GM23248 (cell line): Measurements from ENCODE around the gene SBF2. TPM values are rescaled to one million over a fixed set of nuclear protein-coding genes. Genes with fewer than 3 reads are reported as not detected.

Experiments
- DNase-seq: peaks from one replicate; pipeline ENCODE4 v3.0.0-alpha.2; 2015
- H2AFZ ChIP-seq: fragments of 200-600 bp; sonication (generic); 2 replicates; pipeline ENCODE4 v1.6.1; 2016; ENCODE audit warnings: antibody characterized with exemption
- H3F3A ChIP-seq: fragments of 200-600 bp; sonication (generic); 2 replicates; pipeline ENCODE4 v1.6.1; 2016; ENCODE audit warnings: mild to moderate bottlenecking, antibody characterized with exemption, mixed run types; ENCODE audit not compliant: insufficient read depth
- H3K27ac ChIP-seq: fragments of 200-600 bp; sonication (generic); 2 replicates; pipeline ENCODE4 v1.5.1; 2016; ENCODE audit warnings: mild to moderate bottlenecking
- H3K27me3 ChIP-seq: fragments of 200-600 bp; sonication (generic); replicated peaks from 2 replicates; pipeline ENCODE4 v1.6.1; 2016; ENCODE audit warnings: mild to moderate bottlenecking; ENCODE audit not compliant: insufficient read depth
- H3K36me3 ChIP-seq: fragments of 200-600 bp; sonication (generic); 2 replicates; pipeline ENCODE4 v1.6.1; 2016; ENCODE audit warnings: low read depth, mild to moderate bottlenecking
- H3K4me1 ChIP-seq: fragments of 200-600 bp; sonication (generic); 2 replicates; pipeline ENCODE4 v1.6.1; 2016; ENCODE audit warnings: mild to moderate bottlenecking; ENCODE audit not compliant: insufficient read depth
- H3K4me2 ChIP-seq: fragments of 200-600 bp; sonication (generic); one replicate; pipeline ENCODE4 v1.6.1; 2016; ENCODE audit warnings: mild to moderate bottlenecking; ENCODE audit not compliant: unreplicated experiment
- H3K4me3 ChIP-seq: fragments of 200-600 bp; sonication (generic); 2 replicates; pipeline ENCODE4 v1.5.1; 2016; ENCODE audit warnings: mild to moderate bottlenecking
- H3K79me2 ChIP-seq: fragments of 200-600 bp; sonication (generic); 2 replicates; pipeline ENCODE4 v1.6.1; 2016; ENCODE audit warnings: mild to moderate bottlenecking; ENCODE audit not compliant: insufficient read depth
- H3K9ac ChIP-seq: fragments of 200-600 bp; sonication (generic); 2 replicates; pipeline ENCODE4 v1.6.1; 2016; ENCODE audit warnings: mild to moderate bottlenecking
- H3K9me2 ChIP-seq: fragments of 200-600 bp; sonication (generic); 2 replicates; pipeline ENCODE4 v1.6.1; 2016; ENCODE audit warnings: mixed run types, mild to moderate bottlenecking, moderate library complexity; ENCODE audit not compliant: insufficient read depth
- H3K9me3 ChIP-seq: fragments of 200-600 bp; sonication (generic); one replicate; pipeline ENCODE4 v1.6.1; 2017; ENCODE audit warnings: low read depth
- H4K20me1 ChIP-seq: fragments of 200-600 bp; sonication (generic); 2 replicates; pipeline ENCODE4 v1.6.0; 2016; ENCODE audit not compliant: insufficient read depth
- EZH2 ChIP-seq: fragments of 200-600 bp; sonication (generic); IDR thresholded peaks from 2 replicates; pipeline ENCODE4 v1.6.1; 2018; ENCODE audit warnings: antibody characterized with exemption, mild to moderate bottlenecking; ENCODE audit not compliant: insufficient read depth, poor library complexity, severe bottlenecking
- EZH2phosphoT487 ChIP-seq: fragments of 200-600 bp; sonication (generic); IDR thresholded peaks from 2 replicates; pipeline ENCODE4 v1.6.1; 2018; ENCODE audit warnings: antibody characterized with exemption, moderate library complexity, mild to moderate bottlenecking, low read depth; ENCODE audit not compliant: insufficient read depth
- WGBS, 2 experiments: methylation state at CpG; one replicate each; pipeline ENCODE4 v1.1.6; 2015 to 2017; ENCODE audit warnings: low lambda C conversion rate in 2 of 2, low coverage in 1 of 2; ENCODE audit errors: missing lambda C conversion rate in 2 of 2; 5-methylcytosine and 5-hydroxymethylcytosine counted together
- in situ Hi-C: fragments of 300-500 bp; cut with MboI; formaldehyde crosslinking; loops from 2 replicates; pipeline ENCODE4 v1.15.0; 2020
- polyA plus RNA-seq: library from polyadenylated mRNA; unstranded; fragments of >200 nt; fragmentation: Nextera tagmentation; extraction: Ambion mirVana; gene quantifications from 2 replicates; pipeline ENCODE4 v1.2.1, GENCODE V29; 2016
- small RNA-seq: library from RNA; depleted of rRNA; stranded (forward); fragments of <200 nt; gene quantifications from one replicate; pipeline ENCODE3, GENCODE V24; 2014; ENCODE audit warnings: low read depth, low replicate concordance
- total RNA-seq: library from RNA; depleted of rRNA; stranded (reverse); fragments of >200 nt; shearing (Covaris generic); gene quantifications from 2 replicates; pipeline ENCODE4 v1.2.3, GENCODE V29; 2014; rRNA removed

The SBF2 gene
- total and polyA plus RNA-seq, 2 experiments from 2014 or later, result 21.9 to 32.7 TPM

DNA sequence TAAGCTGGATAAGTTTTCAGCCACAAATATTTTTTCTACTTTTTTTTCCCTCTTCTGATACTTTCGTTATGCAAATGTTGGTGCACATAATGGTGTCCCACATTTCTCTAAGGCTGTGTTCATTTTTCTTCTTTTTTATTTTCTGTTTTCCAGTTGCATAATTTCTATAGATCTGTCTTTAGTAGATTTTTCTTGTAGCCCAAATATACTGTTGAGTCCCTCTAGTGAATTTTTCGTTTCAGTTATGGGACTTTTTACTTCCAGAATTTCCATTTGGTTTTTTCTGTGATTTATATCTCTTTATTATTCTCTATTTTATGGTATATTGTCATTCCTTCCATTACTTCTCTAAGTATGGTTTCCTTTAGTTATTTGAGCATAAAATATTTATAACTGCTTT lies 558.1 kb downstream of the SBF2 start:
- in situ Hi-C loops, result no loop called here
- no peak for TF ChIP-seq EZH2phosphoT487
- no peak for TF ChIP-seq EZH2

GRCh38 chr11:9735236-9735635 lies 558.8 kb downstream of the SBF2 start:
- TF ChIP-seq EZH2, result no peak
- TF ChIP-seq EZH2phosphoT487, result no peak

More for the DNA sequence above, 558.1 kb downstream of the SBF2 start:
- H4K20me1 ChIP-seq, result no peaks in the 10 kb centered on the region
- no peak overlapping the region for H3K4me2 ChIP-seq
- DNase-seq, result no peak
- H3K36me3 ChIP-seq, result peaks cover 62% of the 10 kb centered on the region
- peaks cover 54% of the 10 kb centered on the region for H3K79me2 ChIP-seq
- WGBS, 2 experiments, result 93 to 100% methylated on average over 2 of the region's 2 CpGs
- no peak overlapping the region for H3K4me3 ChIP-seq
- H3K9me2 ChIP-seq, result no peaks in the 10 kb centered on the region
- no peaks in the 10 kb centered on the region for H3K27me3 ChIP-seq
- no peaks in the 10 kb centered on the region for H3K4me1 ChIP-seq
- H3K9ac ChIP-seq, result no peak overlapping the region
- H3K27ac ChIP-seq, result no peak overlapping the region
- H2AFZ ChIP-seq, result no peak overlapping the region
- H3F3A ChIP-seq, result no peaks in the 10 kb centered on the region
- H3K9me3 ChIP-seq, result no peaks in the 10 kb centered on the region

DNA sequence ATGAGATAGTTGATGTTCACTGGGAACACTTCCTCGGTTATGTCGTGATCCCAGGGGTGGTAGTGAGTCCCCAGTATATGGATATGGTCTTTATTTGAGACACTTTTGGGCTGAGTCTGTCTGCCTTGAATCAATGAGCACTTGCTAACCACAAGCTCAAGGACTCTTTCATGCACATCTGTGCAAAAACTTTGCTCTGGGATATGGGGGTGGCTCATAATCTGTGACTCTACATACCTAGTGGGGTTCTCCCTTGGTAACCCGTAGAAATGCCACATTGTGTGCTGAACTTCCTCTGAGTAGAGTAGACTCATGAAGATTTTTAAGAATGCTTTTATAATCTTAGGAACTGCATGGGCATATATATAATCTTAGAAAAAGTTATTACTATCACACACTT lies 560.8 kb downstream of the SBF2 start:
- Histone ChIP-seq H3K79me2 (peaks cover 61% of the 10 kb centered on the region), H3K4me1 (no peaks in the 10 kb centered on the region), H3K36me3 (peaks cover 62% of the 10 kb centered on the region), H3F3A (no peaks in the 10 kb centered on the region), H3K9me2 (no peaks in the 10 kb centered on the region), H3K4me2 (no peak overlapping the region), H3K9me3 (no peaks in the 10 kb centered on the region), H3K27ac (no peak overlapping the region), H3K4me3 (no peak overlapping the region), H4K20me1 (no peaks in the 10 kb centered on the region), H3K9ac (no peak overlapping the region), H2AFZ (no peak overlapping the region), H3K27me3 (no peaks in the 10 kb centered on the region)
- TF ChIP-seq EZH2, result no peak
- no peak for TF ChIP-seq EZH2phosphoT487
- DNase-seq, result no peak
- in situ Hi-C loops, result no loop called here
- WGBS, 2 experiments, result 97 to 99% methylated on average over 3 of the region's 3 CpGs

More at GRCh38 chr11:9735236-9735635, 558.8 kb downstream of the SBF2 start:
- Histone ChIP-seq H3K36me3 (peaks cover 61% of the 10 kb centered on the region), H3K9me3 (no peaks in the 10 kb centered on the region), H3K4me1 (no peaks in the 10 kb centered on the region), H4K20me1 (no peaks in the 10 kb centered on the region), H3K9me2 (no peaks in the 10 kb centered on the region), H3K27me3 (no peaks in the 10 kb centered on the region), H3K27ac (no peak overlapping the region), H3K79me2 (peaks cover 61% of the 10 kb centered on the region), H3K4me2 (no peak overlapping the region), H3F3A (no peaks in the 10 kb centered on the region), H2AFZ (no peak overlapping the region), H3K9ac (no peak overlapping the region), H3K4me3 (no peak overlapping the region)
- in situ Hi-C loops, result no loop called here
- no peak for DNase-seq
- WGBS, 2 experiments, result 95 to 98% methylated on average over 3 of the region's 3 CpGs

DNA sequence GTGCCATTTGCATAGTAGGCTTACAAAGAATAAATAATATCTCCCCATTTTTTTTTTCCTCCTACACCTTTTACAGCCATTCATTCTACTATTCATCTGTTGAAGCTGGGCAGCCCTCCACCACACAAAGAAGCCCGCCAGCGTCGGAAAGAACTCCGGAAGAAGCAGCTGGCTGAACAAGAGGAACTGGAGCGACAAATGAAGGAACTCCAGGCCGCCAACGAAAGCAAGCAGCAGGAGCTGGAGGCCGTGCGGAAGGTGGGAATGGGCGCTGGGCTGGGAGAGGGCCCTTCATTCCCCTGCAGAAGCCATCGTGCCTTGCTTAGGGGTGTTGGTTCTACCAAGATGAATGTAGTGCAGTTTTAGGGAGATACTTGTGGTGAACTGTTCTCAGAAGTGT lies 561.6 kb downstream of the SBF2 start:
- Histone ChIP-seq H3K4me1 (no peaks in the 10 kb centered on the region), H3K36me3 (peaks cover 65% of the 10 kb centered on the region), H3K79me2 (peaks cover 68% of the 10 kb centered on the region), H3K9me2 (no peaks in the 10 kb centered on the region), H3K9ac (no peak overlapping the region), H3K27ac (no peak overlapping the region), H4K20me1 (no peaks in the 10 kb centered on the region), H3K4me2 (no peak overlapping the region), H2AFZ (no peak overlapping the region), H3F3A (peaks cover 7% of the 10 kb centered on the region; the same call in 1 of the 2 replicates), H3K9me3 (no peaks in the 10 kb centered on the region), H3K27me3 (no peaks in the 10 kb centered on the region), H3K4me3 (no peak overlapping the region)
- no peak for DNase-seq
- 87 to 93% methylated on average over 11 of the region's 11 CpGs for WGBS, 2 experiments
- TF ChIP-seq EZH2, result no peak
- TF ChIP-seq EZH2phosphoT487, result no peak
- in situ Hi-C loops, result no loop called here

DNA sequence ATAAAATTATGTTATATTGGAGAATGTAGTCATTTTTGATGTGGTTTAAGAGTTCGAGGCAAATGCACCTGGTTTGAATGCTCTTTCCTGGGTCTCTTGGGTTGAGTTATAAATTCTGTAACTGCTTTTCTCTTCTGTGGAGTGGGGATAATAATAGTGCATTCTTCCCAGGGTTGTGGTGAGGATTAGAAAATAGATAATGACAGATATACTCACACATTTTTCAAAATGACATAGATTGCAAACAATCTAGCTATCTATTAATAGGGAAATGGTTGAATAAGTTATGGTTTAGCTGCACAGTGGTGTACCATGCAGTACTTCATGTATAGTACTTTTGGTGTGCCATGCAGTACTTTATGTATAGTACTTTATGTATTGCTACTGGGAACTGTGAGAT lies 562.8 kb downstream of the SBF2 start:
- in situ Hi-C loops, result no loop called here
- Histone ChIP-seq H3K27me3 (no peaks in the 10 kb centered on the region), H3K4me1 (peaks cover 8% of the 10 kb centered on the region), H3K27ac (no peak overlapping the region), H4K20me1 (no peaks in the 10 kb centered on the region), H3K9ac (no peak overlapping the region), H3K4me3 (no peak overlapping the region), H3K9me2 (no peaks in the 10 kb centered on the region), H2AFZ (no peak overlapping the region), H3K9me3 (no peaks in the 10 kb centered on the region), H3F3A (peaks cover 18% of the 10 kb centered on the region; the same call in 1 of the 2 replicates), H3K36me3 (peaks cover 63% of the 10 kb centered on the region), H3K4me2 (no peak overlapping the region), H3K79me2 (peaks cover 61% of the 10 kb centered on the region)
- DNase-seq, result no peak
- 65 to 66% methylated on average over 1 of the region's 1 CpG for WGBS, 2 experiments
- TF ChIP-seq EZH2 (no peak), EZH2phosphoT487 (no peak)

Small RNAs within 50 kb of the gene (small RNA-seq; reads per million reads assigned to genes)
- gene AC080023.2, result not detected
- not detected for gene RNU7-28P

Other genes with a start within 250 kb of the SBF2 start
- 537 and 551 TPM in 2 replicates for gene ADM, start 10.9 kb upstream of the SBF2 start, total RNA-seq
- 451 and 460 TPM in 2 replicates for gene ADM, start 10.9 kb upstream of the SBF2 start, polyA plus RNA-seq
- gene AMPD3, start 161.0 kb upstream of the SBF2 start, total RNA-seq, result 4.9 and 6.4 TPM in 2 replicates
- 3.3 and 3.6 TPM in 2 replicates for gene AMPD3, start 161.0 kb upstream of the SBF2 start, polyA plus RNA-seq
- gene RNF141, start 247.0 kb upstream of the SBF2 start, total RNA-seq, result 35.5 and 35.9 TPM in 2 replicates
- 46.9 and 48.6 TPM in 2 replicates for gene RNF141, start 247.0 kb upstream of the SBF2 start, polyA plus RNA-seq